Peyer's patch (tissue), 4 donors: ENCODE results near the gene CLHC1. TPM values are rescaled to one million over a fixed set of nuclear protein-coding genes. Genes with fewer than 3 reads are reported as not detected.

Experiments used
- DNase-seq, 3 donors: peaks; one replicate each; pipeline ENCODE4 v3.0.0-alpha.2; 2017 to 2019
- H3K27ac ChIP-seq, 4 donors: fragments of 200-600 bp; sonication (generic); one replicate each; pipeline ENCODE4 v1.5.1; 2016 to 2019
- H3K27me3 ChIP-seq, 2 donors: fragments of 200-600 bp; sonication (generic); one replicate each; pipeline ENCODE4 v1.5.1; 2019
- H3K36me3 ChIP-seq, 3 donors: fragments of 200-600 bp; sonication (generic); one replicate each; pipeline ENCODE4 v1.5.1; 2016 to 2019
- H3K4me1 ChIP-seq, 4 donors: fragments of 200-600 bp; sonication (generic); one replicate each; pipeline ENCODE4 v1.5.1; 2016 to 2019
- H3K4me3 ChIP-seq, 4 donors: fragments of 200-600 bp; sonication (generic); 1 replicate in 3 of 4; 2 replicates in 1 of 4; pipeline ENCODE4 v1.5.1; 2016 to 2019; ENCODE audit warnings: mild to moderate bottlenecking in 1 of 4
- H3K9me3 ChIP-seq, 4 donors: fragments of 200-600 bp; sonication (generic); one replicate each; pipeline ENCODE4 v1.5.1; 2016 to 2019; ENCODE audit warnings: mild to moderate bottlenecking in 1 of 4
- CTCF ChIP-seq, 6 experiments: fragments of 450-650 bp in 4 of 6; fragments of 200-600 bp in 2 of 6; sonication (generic) in 1 of 6; IDR thresholded peaks; one replicate each; pipeline ENCODE4 v1.5.1; 2017 to 2019; ENCODE audit warnings: antibody characterized with exemption in 6 of 6, mild to moderate bottlenecking in 3 of 6, moderate library complexity in 1 of 6
- POLR2A ChIP-seq, 2 donors: fragments of 450-650 bp; IDR thresholded peaks; one replicate each; pipeline ENCODE4 v1.5.1; 2017; ENCODE audit warnings: antibody characterized with exemption in 2 of 2, mild to moderate bottlenecking in 2 of 2, moderate library complexity in 2 of 2
- total RNA-seq, 4 donors: library from RNA; depleted of rRNA; stranded (reverse); fragments of >200 nt; gene quantifications; one replicate each; pipeline ENCODE4 v1.1.0, GENCODE V29; 2016

Gene CLHC1
- total RNA-seq, 4 donors from 2014 or later = 1.9 to 15.3 (median 8.1) TPM

GRCh38 chr2:55155206-55155605, 76.9 kb downstream of the CLHC1 start:
- H3K4me1 ChIP-seq = peaks cover 0 to 62% (median 2%) of the 10 kb centered on the region in 4 donors
- DNase-seq = no peak
- H3K27me3 ChIP-seq = no peaks in the 10 kb centered on the region
- no peak overlapping the region for H3K4me3 ChIP-seq
- TF ChIP-seq POLR2A (IDR thresholded peaks at IDR 0.05) = no peak
- TF ChIP-seq CTCF (IDR thresholded peaks at IDR 0.05) = no peak
- H3K36me3 ChIP-seq = no peaks in the 10 kb centered on the region
- peak overlapping the region in 2 of 4 donors; percentile 54 to 55 for H3K27ac ChIP-seq
- H3K9me3 ChIP-seq = no peaks in the 10 kb centered on the region

GRCh38 chr2:55154525-55155030, 77.5 kb downstream of the CLHC1 start:
- no peak for DNase-seq
- Histone ChIP-seq H3K27ac (peak overlapping the region in 2 of 4 donors; percentile 54 to 55), H3K4me1 (peaks cover 0 to 61% (median 2%) of the 10 kb centered on the region in 4 donors), H3K36me3 (no peaks in the 10 kb centered on the region), H3K4me3 (no peak overlapping the region), H3K9me3 (no peaks in the 10 kb centered on the region), H3K27me3 (no peaks in the 10 kb centered on the region)
- no peak for TF ChIP-seq CTCF (IDR thresholded peaks at IDR 0.05)
- TF ChIP-seq POLR2A (IDR thresholded peaks at IDR 0.05) = no peak

GRCh38 chr2:55153584-55154299, 78.4 kb downstream of the CLHC1 start:
- no peak for DNase-seq
- no peak for TF ChIP-seq CTCF (IDR thresholded peaks at IDR 0.05)
- no peak for TF ChIP-seq POLR2A (IDR thresholded peaks at IDR 0.05)
- Histone ChIP-seq H3K27ac (peak overlapping the region in 2 of 4 donors; percentile 54 to 55), H3K9me3 (no peaks in the 10 kb centered on the region), H3K4me3 (no peak overlapping the region), H3K27me3 (no peaks in the 10 kb centered on the region), H3K4me1 (peaks cover 0 to 53% (median 0%) of the 10 kb centered on the region in 4 donors), H3K36me3 (no peaks in the 10 kb centered on the region)

GRCh38 chr2:55152475-55153412, 79.3 kb downstream of the CLHC1 start:
- no peak for DNase-seq
- Histone ChIP-seq H3K27me3 (no peaks in the 10 kb centered on the region), H3K4me1 (peaks cover 0 to 43% (median 0%) of the 10 kb centered on the region in 4 donors), H3K9me3 (no peaks in the 10 kb centered on the region), H3K4me3 (no peak overlapping the region), H3K36me3 (no peaks in the 10 kb centered on the region), H3K27ac (peak overlapping the region in 2 of 4 donors; percentile 31 to 54)
- TF ChIP-seq POLR2A (IDR thresholded peaks at IDR 0.05) (no peak), CTCF (IDR thresholded peaks at IDR 0.05) (no peak)

- no peak for DNase-seq
- no peaks in the 10 kb centered on the region for H3K9me3 ChIP-seq
- TF ChIP-seq CTCF (IDR thresholded peaks at IDR 0.05) (no peak), POLR2A (IDR thresholded peaks at IDR 0.05) (no peak)
- no peaks in the 10 kb centered on the region for H3K27me3 ChIP-seq
- peak overlapping the region in 1 of 4 donors; percentile 1 for H3K27ac ChIP-seq
- H3K4me3 ChIP-seq = no peak overlapping the region
- H3K4me1 ChIP-seq = peaks cover 0 to 37% (median 0%) of the 10 kb centered on the region in 4 donors
- no peaks in the 10 kb centered on the region for H3K36me3 ChIP-seq
Observed at GRCh38 chr2:55151733-55152433, 80.2 kb downstream of the CLHC1 start.
